Putamen (tissue), 1 donor: ENCODE data around the gene MYOF.
"Not testable (repeated sequence)": the region's sequence is repeated elsewhere in the genome, so short reads cannot be mapped to it uniquely, and the experiment has no call there.

Experiments
- DNase-seq: peaks from one replicate; pipeline ENCODE4 v3.0.0-alpha.2; 2016; ENCODE audit warnings: low spot score

Gene MYOF

GRCh38 chr10:93342366-93342765 is 139.8 kb downstream of the MYOF start:
- no peak for DNase-seq

- no peak for DNase-seq
Measured at GRCh38 chr10:93337309-93337721, 144.8 kb downstream of the MYOF start.

- no peak for DNase-seq
Measured at GRCh38 chr10:93336678-93337077, 145.5 kb downstream of the MYOF start.

GRCh38 chr10:93336110-93336509 is 146.0 kb downstream of the MYOF start:
- no peak for DNase-seq

- DNase-seq: no peak
Measured at GRCh38 chr10:93334901-93335327, 147.2 kb downstream of the MYOF start.

- no peak for DNase-seq
Measured at GRCh38 chr10:93334181-93334580, 148.0 kb downstream of the MYOF start.

GRCh38 chr10:93333278-93333978 is 148.7 kb downstream of the MYOF start:
- no peak for DNase-seq

- DNase-seq: no peak
Measured at GRCh38 chr10:93330824-93331223, 151.3 kb downstream of the MYOF start.

- no peak for DNase-seq
Measured at GRCh38 chr10:93319896-93320295, 162.2 kb downstream of the MYOF start.

- no peak for DNase-seq
Measured at GRCh38 chr10:93319096-93319495, 163.0 kb downstream of the MYOF start.

- no peak for DNase-seq
Measured at GRCh38 chr10:93315246-93315645, 166.9 kb downstream of the MYOF start.

GRCh38 chr10:93314656-93315055 is 167.5 kb downstream of the MYOF start:
- not testable (repeated sequence) for DNase-seq

GRCh38 chr10:93313798-93314197 is 168.3 kb downstream of the MYOF start:
- no peak for DNase-seq

- no peak for DNase-seq
Measured at GRCh38 chr10:93309062-93309461, 173.1 kb downstream of the MYOF start.

- DNase-seq: no peak
Measured at GRCh38 chr10:93305122-93305521, 177.0 kb downstream of the MYOF start.

- no peak for DNase-seq
Measured at GRCh38 chr10:93300981-93301380, 181.2 kb downstream of the MYOF start.

GRCh38 chr10:93300288-93300917 is 181.7 kb downstream of the MYOF start:
- no peak for DNase-seq

- no peak for DNase-seq
Measured at GRCh38 chr10:93299606-93300287, 182.4 kb downstream of the MYOF start.

- DNase-seq: no peak
Measured at GRCh38 chr10:93299195-93299594, 182.9 kb downstream of the MYOF start.

- no peak for DNase-seq
Measured at GRCh38 chr10:93296151-93296550, 186.0 kb downstream of the MYOF start.

GRCh38 chr10:93293999-93294398 is 188.1 kb downstream of the MYOF start:
- no peak for DNase-seq

GRCh38 chr10:93290661-93291354 is 191.3 kb downstream of the MYOF start:
- no peak for DNase-seq
